ENCODE data around the gene TMED6.

The TMED6 gene

GRCh38 chr16:69322343-69322742 lies 29.2 kb downstream of the TMED6 start:
- TF ChIP-seq ZNF274 (IDR thresholded peaks at IDR 0.05; ENCODE audit: low read depth, low read length) (no peak), SUZ12 (IDR thresholded peaks at IDR 0.05; ENCODE audit: extremely low read depth, insufficient read depth, insufficient read length) (no peak), YY1 (IDR thresholded peaks at IDR 0.05; ENCODE audit: insufficient read depth, insufficient read length) (no peak)
- Histone ChIP-seq H3K4me3 (ENCODE audit: insufficient read length, low read depth) (no peak overlapping the region), H3K36me3 (ENCODE audit: insufficient read depth, insufficient read length, low read length) (peaks cover 94% of the 10 kb centered on the region), H3K27me3 (ENCODE audit: insufficient read depth, insufficient read length) (no peaks in the 10 kb centered on the region), H3K4me1 (ENCODE audit: insufficient read depth, insufficient read length) (peaks cover 2% of the 10 kb centered on the region), H3K9me3 (ENCODE audit: insufficient read depth, low read length) (no peaks in the 10 kb centered on the region), H3K9ac (ENCODE audit: insufficient read length, low read depth) (no peak overlapping the region)
- DNase-seq (ENCODE audit: low read depth, low spot score) = no peak

- Histone ChIP-seq H3K36me3 (ENCODE audit: insufficient read depth, insufficient read length, low read length) (peaks cover 94% of the 10 kb centered on the region), H3K27me3 (ENCODE audit: insufficient read depth, insufficient read length) (no peaks in the 10 kb centered on the region), H3K9ac (ENCODE audit: insufficient read length, low read depth) (no peak overlapping the region), H3K9me3 (ENCODE audit: insufficient read depth, low read length) (no peaks in the 10 kb centered on the region), H3K4me1 (ENCODE audit: insufficient read depth, insufficient read length) (peaks cover 2% of the 10 kb centered on the region), H3K4me3 (ENCODE audit: insufficient read length, low read depth) (no peak overlapping the region)
- DNase-seq (ENCODE audit: low read depth, low spot score) = no peak
- no peak for TF ChIP-seq SUZ12 (IDR thresholded peaks at IDR 0.05; ENCODE audit: extremely low read depth, insufficient read depth, insufficient read length)
These were observed 30.5 kb downstream of the TMED6 start for GRCh38 chr16:69321080-69321479.

GRCh38 chr16:69320740-69321073 lies 30.9 kb downstream of the TMED6 start:
- Histone ChIP-seq H3K9ac (ENCODE audit: insufficient read length, low read depth) (no peak overlapping the region), H3K4me3 (ENCODE audit: insufficient read length, low read depth) (no peak overlapping the region), H3K4me1 (ENCODE audit: insufficient read depth, insufficient read length) (peaks cover 2% of the 10 kb centered on the region), H3K27me3 (ENCODE audit: insufficient read depth, insufficient read length) (no peaks in the 10 kb centered on the region), H3K9me3 (ENCODE audit: insufficient read depth, low read length) (no peaks in the 10 kb centered on the region), H3K36me3 (ENCODE audit: insufficient read depth, insufficient read length, low read length) (peaks cover 94% of the 10 kb centered on the region)
- DNase-seq (ENCODE audit: low read depth, low spot score) = no peak
- TF ChIP-seq YY1 (IDR thresholded peaks at IDR 0.05; ENCODE audit: insufficient read depth, insufficient read length) (no peak), ZNF274 (IDR thresholded peaks at IDR 0.05; ENCODE audit: low read depth, low read length) (no peak), SUZ12 (IDR thresholded peaks at IDR 0.05; ENCODE audit: extremely low read depth, insufficient read depth, insufficient read length) (no peak)

GRCh38 chr16:69319826-69320739 lies 31.5 kb downstream of the TMED6 start:
- Histone ChIP-seq H3K36me3 (ENCODE audit: insufficient read depth, insufficient read length, low read length) (peaks cover 96% of the 10 kb centered on the region), H3K9ac (ENCODE audit: insufficient read length, low read depth) (no peak overlapping the region), H3K27me3 (ENCODE audit: insufficient read depth, insufficient read length) (no peaks in the 10 kb centered on the region), H3K4me1 (ENCODE audit: insufficient read depth, insufficient read length) (peaks cover 2% of the 10 kb centered on the region), H3K4me3 (ENCODE audit: insufficient read length, low read depth) (no peak overlapping the region), H3K9me3 (ENCODE audit: insufficient read depth, low read length) (no peaks in the 10 kb centered on the region)
- DNase-seq (ENCODE audit: low read depth, low spot score) = no peak
- TF ChIP-seq SUZ12 (IDR thresholded peaks at IDR 0.05; ENCODE audit: extremely low read depth, insufficient read depth, insufficient read length) (no peak), ZNF274 (IDR thresholded peaks at IDR 0.05; ENCODE audit: low read depth, low read length) (no peak), YY1 (IDR thresholded peaks at IDR 0.05; ENCODE audit: insufficient read depth, insufficient read length) (no peak)

- no peak overlapping the region for H3K4me3 ChIP-seq (ENCODE audit: insufficient read length, low read depth)
- H3K9me3 ChIP-seq (ENCODE audit: insufficient read depth, low read length) = no peaks in the 10 kb centered on the region
- H3K36me3 ChIP-seq (ENCODE audit: insufficient read depth, insufficient read length, low read length) = peaks cover 96% of the 10 kb centered on the region
- TF ChIP-seq SUZ12 (IDR thresholded peaks at IDR 0.05; ENCODE audit: extremely low read depth, insufficient read depth, insufficient read length) (no peak), ZNF274 (IDR thresholded peaks at IDR 0.05; ENCODE audit: low read depth, low read length) (no peak), YY1 (IDR thresholded peaks at IDR 0.05; ENCODE audit: insufficient read depth, insufficient read length) (no peak)
- no peak overlapping the region for H3K9ac ChIP-seq (ENCODE audit: insufficient read length, low read depth)
- H3K27me3 ChIP-seq (ENCODE audit: insufficient read depth, insufficient read length) = no peaks in the 10 kb centered on the region
- DNase-seq (ENCODE audit: low read depth, low spot score) = no peak
- peaks cover 2% of the 10 kb centered on the region for H3K4me1 ChIP-seq (ENCODE audit: insufficient read depth, insufficient read length)
These were observed 32.2 kb downstream of the TMED6 start for GRCh38 chr16:69319381-69319780.

- Histone ChIP-seq H3K4me1 (ENCODE audit: insufficient read depth, insufficient read length) (no peaks in the 10 kb centered on the region), H3K9me3 (ENCODE audit: insufficient read depth, low read length) (no peaks in the 10 kb centered on the region), H3K4me3 (ENCODE audit: insufficient read length, low read depth) (no peak overlapping the region), H3K27me3 (ENCODE audit: insufficient read depth, insufficient read length) (no peaks in the 10 kb centered on the region), H3K36me3 (ENCODE audit: insufficient read depth, insufficient read length, low read length) (peaks cover 96% of the 10 kb centered on the region), H3K9ac (ENCODE audit: insufficient read length, low read depth) (no peak overlapping the region)
- DNase-seq (ENCODE audit: low read depth, low spot score) = no peak
- no peak for TF ChIP-seq ZNF274 (IDR thresholded peaks at IDR 0.05; ENCODE audit: low read depth, low read length)
- TF ChIP-seq YY1 (IDR thresholded peaks at IDR 0.05; ENCODE audit: insufficient read depth, insufficient read length) = no peak
- TF ChIP-seq SUZ12 (IDR thresholded peaks at IDR 0.05; ENCODE audit: extremely low read depth, insufficient read depth, insufficient read length) = no peak
These were observed 32.7 kb downstream of the TMED6 start for GRCh38 chr16:69318911-69319289.

GRCh38 chr16:69318177-69318910 lies 33.2 kb downstream of the TMED6 start:
- Histone ChIP-seq H3K4me1 (ENCODE audit: insufficient read depth, insufficient read length) (no peaks in the 10 kb centered on the region), H3K27me3 (ENCODE audit: insufficient read depth, insufficient read length) (no peaks in the 10 kb centered on the region), H3K9ac (ENCODE audit: insufficient read length, low read depth) (no peak overlapping the region), H3K36me3 (ENCODE audit: insufficient read depth, insufficient read length, low read length) (peaks cover 96% of the 10 kb centered on the region), H3K4me3 (ENCODE audit: insufficient read length, low read depth) (no peak overlapping the region), H3K9me3 (ENCODE audit: insufficient read depth, low read length) (no peaks in the 10 kb centered on the region)
- DNase-seq (ENCODE audit: low read depth, low spot score) = no peak
- no peak for TF ChIP-seq SUZ12 (IDR thresholded peaks at IDR 0.05; ENCODE audit: extremely low read depth, insufficient read depth, insufficient read length)
- TF ChIP-seq ZNF274 (IDR thresholded peaks at IDR 0.05; ENCODE audit: low read depth, low read length) = no peak
- no peak for TF ChIP-seq YY1 (IDR thresholded peaks at IDR 0.05; ENCODE audit: insufficient read depth, insufficient read length)
